ENCODE results near the gene ACTL7B. TPM values are rescaled to one million over a fixed set of nuclear protein-coding genes. Genes with fewer than 3 reads are reported as not detected.

Gene ACTL7B, protein sequence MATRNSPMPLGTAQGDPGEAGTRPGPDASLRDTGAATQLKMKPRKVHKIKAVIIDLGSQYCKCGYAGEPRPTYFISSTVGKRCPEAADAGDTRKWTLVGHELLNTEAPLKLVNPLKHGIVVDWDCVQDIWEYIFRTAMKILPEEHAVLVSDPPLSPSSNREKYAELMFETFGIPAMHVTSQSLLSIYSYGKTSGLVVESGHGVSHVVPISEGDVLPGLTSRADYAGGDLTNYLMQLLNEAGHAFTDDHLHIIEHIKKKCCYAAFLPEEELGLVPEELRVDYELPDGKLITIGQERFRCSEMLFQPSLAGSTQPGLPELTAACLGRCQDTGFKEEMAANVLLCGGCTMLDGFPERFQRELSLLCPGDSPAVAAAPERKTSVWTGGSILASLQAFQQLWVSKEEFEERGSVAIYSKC
- total RNA-seq: under 0.01 TPM in 2 replicates

DNA sequence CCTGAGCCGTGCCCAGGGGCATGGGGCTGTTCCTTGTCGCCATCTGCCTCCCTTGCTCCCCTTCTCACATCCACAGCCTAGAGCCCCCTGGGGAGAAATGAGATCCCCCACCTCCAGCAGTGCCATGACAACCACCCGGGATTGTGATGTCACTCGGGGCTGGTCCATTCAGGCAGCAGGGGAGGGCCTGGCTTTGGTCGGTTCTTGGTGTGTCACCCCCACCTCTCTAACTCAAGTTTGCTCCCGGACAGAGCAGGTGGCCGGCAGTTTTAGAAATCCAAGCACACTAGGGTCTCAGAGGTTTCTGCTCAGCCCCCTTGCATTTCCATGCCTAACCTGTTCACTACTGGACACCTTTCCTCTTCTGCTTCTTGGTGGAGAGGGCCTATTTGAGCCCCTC is at the start of gene ACTL7B:
Gene ACTL7B, minus strand, starts transcription at position 99 of the 400 bp plus-strand sequence. Its CDS starts 56 bp downstream, at position 43.

DNA sequence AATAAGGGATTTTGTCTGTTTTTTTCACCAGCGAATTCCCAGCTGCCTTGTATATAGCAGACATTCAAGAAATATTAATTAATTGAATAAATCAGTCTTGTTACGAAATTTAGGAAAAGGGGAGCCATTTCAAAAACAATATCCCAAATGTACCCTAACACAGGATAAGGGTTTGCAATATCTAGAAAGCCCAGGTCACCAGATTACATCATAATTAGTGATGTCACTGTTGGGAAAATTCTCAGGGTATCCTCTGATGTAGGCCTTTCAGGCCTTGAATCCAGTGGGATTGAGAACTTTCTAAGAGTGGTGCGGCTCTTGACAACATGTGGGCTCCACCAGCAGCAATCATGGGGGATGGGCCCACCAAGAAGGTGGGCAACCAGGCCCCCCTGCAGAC is 6.2 kb upstream of the ACTL7B start, which contains the start of gene ACTL7A:
Gene ACTL7A, plus strand, starts transcription at position 270 of the 400 bp plus-strand sequence. Its CDS starts 57 bp downstream, at position 327.

Small RNA genes within 50 kb of the gene (small RNA-seq; reads per million reads assigned to genes)
- gene AL359692.1: 0.16 reads per million

Other genes starting within 250 kb of the ACTL7B start
- gene ACTL7A, start 6.3 kb upstream of the ACTL7B start, total RNA-seq: not detected in 2 replicates
- gene ELP1, start 78.1 kb upstream of the ACTL7B start, total RNA-seq: 30.1 and 38.9 TPM in 2 replicates
- gene ABITRAM, start 78.4 kb upstream of the ACTL7B start, total RNA-seq: 10.0 and 10.3 TPM in 2 replicates
- gene CTNNAL1, start 157.5 kb upstream of the ACTL7B start, total RNA-seq: 69.8 and 103 TPM in 2 replicates